Measurements from ENCODE around the gene GMIP.
A peak's percentile ranks its signal among the peaks of the same experiment; 100 is the strongest.
"Not testable (repeated sequence)": the region's sequence is repeated elsewhere in the genome, so short reads cannot be mapped to it uniquely, and the experiment has no call there.

GMIP gene

DNA sequence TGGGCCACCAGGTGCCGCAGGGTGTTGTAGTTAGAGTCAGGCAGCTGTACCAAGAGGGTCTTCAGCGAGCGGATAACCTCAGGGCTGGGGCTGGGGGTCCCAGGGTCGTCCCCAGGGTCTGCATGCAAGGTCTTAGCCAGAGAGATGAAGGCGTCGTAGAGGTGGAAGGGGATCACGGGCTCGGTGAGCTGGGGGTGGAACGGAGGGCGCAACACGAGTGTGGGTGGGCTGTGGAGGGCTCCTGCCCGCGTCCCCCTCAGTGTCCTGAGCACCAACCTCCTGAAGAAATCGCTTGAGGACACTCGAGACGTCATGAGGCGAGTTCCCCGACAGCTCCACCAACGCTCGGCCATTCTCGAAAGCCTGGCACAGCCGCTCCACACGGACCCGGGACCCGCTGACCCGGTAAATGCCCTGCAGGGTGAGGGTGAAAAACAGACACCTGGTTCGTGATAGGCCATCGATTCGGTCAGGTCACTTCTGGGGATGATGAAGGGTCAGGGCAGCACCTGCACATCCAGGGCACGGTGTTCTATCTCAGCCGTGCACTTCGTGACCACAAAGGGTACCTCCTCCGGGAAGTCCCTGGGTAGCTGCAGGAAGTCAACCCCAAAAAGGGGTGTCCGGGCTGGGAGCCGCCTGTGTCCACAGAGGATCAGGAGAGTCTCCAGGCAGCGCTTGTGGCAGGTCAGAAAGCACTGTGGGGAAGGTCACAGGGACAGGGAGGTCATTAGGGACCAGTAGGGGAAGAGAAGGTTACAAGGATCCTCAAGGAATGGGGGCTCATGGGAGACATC, 8.7 kb downstream of the GMIP start:
- no peak for DNase-seq (ENCODE audit: low spot score)

DNA sequence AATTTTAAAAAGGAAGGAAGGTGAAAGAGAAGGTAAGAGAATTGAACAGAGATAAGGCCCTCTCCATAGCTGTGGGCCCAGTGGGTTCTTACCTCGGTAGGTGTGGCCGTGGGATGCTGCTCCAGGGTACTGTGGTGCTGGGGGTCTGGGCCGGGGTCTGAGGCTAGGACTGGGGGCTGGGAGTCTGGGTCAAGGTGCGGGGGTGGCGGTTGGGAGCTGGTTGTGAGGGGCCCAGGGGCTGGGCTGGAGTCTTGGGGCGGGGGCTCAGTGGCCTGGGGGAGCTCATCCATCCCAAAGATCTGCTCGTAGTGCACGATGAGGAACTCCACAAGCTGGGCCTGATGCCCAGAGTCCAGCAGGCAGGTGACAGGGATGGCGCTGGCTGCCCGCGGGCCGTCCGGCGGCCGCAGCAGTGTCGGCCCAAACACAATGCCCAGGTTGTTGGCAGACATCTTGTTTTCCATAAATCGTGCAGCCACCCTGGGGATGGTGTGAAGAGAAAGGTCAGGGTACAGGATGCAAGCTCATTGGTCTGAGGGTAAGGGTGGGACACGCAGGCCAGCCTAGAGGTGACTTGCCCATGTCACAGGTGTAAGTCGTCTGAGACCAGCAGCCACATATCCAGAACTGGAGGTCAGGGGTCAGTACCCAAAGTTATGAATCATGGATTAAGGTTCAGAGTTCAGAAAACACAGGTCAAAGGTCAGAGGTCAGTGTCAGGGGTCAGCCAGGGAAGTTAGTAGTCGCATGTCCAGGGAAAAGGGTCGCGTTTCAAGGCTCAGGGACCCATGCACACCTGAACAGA, 9.5 kb downstream of the GMIP start:
- no peak for DNase-seq (ENCODE audit: low spot score)

DNA sequence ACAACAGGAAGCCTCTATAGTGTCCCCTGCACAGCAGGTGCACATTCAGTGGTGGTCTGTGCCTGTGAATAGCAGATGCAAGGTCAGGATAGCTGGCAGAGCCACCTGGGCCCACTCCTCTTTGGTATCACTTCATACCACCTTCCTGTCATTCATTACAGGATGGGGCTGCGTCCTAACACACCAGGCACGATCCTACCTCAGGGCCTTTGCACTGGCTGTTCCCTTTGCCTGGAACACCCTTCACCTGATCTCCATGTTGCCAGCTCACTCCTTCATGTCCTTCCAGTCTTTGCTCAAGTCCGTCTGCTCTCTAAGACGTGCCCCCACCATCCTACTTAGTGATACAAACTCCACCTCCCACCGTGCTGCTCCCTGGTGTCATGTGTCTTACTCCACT, 10.8 kb downstream of the GMIP start:
- DNase-seq (ENCODE audit: low spot score), result no peak

DNA sequence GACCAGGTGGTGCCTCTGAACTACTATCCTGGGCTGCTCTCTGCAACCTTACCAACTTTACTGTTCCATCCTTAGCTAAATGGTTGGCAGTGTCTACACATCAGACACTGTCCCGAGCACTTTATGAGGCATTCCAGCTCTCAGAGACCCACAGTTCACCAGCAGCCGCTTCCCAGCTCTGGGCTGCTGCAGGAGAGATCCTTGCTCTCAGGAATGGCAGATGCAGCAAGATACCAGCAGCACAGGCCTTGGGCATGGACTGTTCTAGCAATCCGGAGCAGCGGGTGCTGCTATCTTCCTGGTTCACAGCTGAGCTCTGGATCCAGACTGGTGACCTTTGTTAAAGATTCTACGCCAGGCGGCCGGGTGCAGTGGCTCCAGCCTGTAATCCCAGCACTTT, 12.1 kb downstream of the GMIP start:
- DNase-seq (ENCODE audit: low spot score), result no peak

DNA sequence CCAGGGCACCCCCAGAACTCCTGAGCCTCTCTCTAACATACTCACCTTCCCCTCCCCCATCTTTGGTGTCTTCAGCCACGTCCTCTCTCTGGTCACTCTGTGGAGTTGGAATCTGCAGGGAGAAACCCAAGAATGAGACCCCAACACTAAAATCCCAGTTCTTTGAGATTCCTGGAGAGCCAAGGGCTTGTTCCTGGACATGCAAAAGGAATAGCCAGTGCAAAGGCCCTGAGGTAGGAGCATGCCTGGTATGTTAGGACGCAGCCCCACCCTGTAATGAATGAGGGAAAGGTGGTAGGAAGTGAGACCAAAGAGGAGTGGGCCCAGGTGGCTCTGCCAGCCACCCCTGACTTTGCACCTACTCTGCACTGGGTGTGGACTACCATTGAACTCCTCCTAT, 13.0 kb downstream of the GMIP start:
- DNase-seq (ENCODE audit: low spot score), result no peak

DNA sequence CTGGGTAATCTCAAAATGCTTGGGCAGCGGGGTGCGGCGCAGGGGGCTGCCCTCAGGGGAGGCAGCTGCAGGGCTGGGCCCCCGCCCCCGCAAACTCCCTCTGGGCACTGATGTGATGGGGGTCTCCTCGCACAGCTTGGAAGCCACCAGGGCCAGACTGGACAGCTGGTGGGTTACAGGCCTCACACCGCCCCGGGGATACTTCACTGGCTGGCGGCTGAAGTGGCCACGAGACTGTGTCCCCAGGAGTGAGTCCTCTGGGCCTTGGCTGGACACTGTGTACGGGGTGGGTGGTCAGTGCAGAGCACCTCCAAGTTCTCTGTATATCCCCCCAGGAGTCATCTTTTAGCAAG, 13.4 kb downstream of the GMIP start:
- DNase-seq (ENCODE audit: low spot score), result no peak

DNA sequence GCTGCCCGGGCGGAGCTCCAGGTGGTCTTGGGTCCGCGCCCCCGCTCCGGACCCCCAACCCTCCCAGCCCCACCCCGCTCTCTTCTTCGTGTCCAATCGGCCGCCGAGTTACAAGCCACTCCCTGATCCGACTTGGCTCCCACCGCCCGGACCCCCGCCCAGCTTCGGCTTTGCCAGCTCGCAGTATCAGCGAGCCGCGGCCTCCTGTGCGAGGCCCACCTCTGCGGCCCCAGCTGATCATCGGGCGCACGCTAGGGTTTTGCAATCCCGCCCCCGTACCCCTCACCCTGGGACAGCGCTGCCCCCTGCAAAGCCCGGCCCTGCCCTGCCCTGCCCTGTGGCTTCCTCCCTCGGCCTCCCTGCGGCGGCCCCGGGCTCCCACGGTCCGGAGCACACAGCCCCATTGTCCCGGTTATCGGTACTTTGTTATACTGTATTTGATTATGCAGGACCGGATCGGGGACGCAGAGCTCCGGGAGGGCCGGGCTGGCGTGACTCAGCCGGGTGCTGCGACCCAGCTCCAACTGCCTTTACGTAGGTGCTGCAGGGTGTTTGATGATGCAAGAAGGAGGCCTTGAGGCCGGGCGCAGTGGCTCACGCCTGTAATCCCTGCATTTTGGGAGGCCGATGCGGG, 14.8 kb downstream of the GMIP start:
- no peak for DNase-seq (ENCODE audit: low spot score)

DNA sequence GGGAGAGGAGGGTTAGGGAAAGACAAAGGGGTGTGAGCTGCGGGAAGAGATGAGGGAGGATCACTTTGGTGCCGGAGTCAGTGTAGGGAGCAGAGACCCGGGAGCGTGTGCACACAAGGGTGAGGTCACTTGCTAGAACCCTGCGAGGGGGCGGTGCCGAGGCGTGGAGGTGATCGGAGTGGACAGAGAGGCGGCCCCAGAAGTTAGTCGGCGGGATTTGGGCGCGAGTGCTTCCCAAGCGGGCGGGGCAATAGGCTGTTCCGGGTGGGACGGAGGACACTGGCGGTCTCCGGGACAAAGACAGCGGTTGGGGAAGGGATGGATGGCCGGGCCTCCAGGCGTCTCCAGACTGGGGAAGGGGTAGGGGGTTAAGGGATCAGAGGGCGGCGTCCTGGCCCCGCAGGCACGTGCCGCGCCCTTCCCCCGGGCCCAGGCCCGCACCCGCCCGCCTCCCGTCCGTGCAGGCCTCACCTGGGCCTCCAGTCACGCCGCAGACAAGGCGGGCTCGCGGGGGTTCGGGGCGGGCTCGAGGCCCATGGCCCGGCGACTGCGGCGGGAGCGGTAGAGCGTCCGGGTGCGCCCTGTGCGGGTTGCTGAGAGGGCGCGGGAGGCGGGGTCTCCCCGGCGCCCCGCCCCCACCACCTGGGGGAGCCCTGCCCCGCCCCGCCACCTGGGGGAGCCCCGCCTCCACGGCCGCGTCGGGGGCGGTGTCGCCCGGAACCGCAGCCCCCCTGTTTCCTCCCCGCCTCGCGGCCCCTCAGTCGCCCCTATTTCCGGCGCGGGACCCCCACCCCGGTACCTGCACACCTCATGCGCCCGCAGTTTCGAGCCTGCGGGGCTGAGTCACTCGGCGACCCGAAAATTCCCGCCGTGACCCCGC, 15.6 kb downstream of the GMIP start, which contains the start of gene LPAR2:
Gene LPAR2 (minus strand): TSS at position 600 of the 880 bp plus-strand sequence. CDS start 945 bp downstream, outside the sequence.
- peak; percentile 41 for DNase-seq (ENCODE audit: low spot score)

DNA sequence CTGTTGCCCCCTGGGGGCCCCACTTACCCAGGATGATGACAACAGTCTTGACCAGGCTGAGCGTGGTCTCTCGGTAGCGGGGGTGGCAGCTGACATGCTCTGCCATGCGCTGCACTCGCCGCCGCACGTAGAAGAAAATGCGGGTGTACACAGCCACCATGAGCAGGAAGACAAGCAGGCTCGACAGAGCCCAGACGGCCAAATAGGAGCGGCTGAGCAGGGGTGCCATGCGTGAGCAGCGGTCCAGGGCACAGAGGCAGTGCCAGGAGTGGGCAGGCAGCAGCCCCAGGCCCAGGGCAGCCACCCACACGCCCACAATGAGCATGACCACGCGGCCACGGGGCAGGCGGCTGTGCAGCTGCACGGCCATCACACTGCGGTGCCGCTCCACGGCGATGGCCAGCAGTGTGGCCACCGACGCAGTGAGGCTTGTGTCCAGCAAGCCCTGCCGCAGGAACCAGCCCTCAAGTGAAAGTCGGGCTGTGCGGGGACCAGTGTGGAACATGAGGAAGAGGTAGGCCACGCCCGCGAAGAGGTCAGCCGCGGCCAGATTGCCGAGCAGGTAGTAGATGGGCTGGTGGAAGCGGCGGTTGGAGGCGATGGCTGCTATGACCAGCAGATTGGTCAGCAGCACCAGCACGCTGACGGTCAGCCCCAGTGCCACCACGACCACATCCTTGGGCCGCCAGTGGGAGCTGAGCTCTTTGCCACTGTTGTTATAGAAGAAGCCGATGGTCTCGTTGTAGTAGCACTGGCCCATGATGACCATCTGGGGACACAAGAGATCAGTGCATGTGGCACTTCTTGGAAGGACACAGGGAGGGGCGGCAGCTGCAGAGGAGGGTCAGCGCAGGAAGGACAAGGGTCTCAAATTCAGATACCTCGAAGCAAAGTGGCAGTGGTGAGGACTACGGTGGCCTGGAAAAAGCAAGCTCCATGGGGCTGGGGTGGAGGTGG, 16.7 kb downstream of the GMIP start:
- no peak for DNase-seq (ENCODE audit: low spot score)

DNA sequence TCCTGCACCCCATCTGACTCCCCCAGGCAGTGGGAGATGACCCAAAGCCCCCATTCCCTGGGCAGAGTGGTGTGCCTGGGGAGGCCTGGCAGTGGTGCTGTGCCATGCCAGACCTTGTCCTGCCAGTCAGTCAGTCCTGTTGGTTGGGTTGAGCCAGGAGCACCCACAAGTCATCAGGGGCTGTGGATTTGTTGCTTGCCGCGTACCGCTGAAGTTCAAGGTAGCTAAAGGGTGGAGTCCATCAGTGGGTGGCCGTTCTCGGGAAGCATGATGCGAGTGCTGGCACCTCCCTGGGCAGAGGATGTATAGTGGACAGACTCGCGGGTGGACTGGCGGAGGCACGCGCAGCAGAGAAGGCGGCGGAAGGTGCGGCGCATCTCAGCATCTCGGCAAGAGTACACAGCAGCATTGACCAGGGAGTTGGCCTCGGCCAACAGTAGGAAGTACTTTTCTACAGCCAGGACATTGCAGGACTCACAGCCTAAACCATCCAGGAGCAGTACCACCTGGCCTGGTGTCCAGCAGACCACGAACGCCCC, 19.4 kb downstream of the GMIP start:
- DNase-seq (ENCODE audit: low spot score), result no peak

DNA sequence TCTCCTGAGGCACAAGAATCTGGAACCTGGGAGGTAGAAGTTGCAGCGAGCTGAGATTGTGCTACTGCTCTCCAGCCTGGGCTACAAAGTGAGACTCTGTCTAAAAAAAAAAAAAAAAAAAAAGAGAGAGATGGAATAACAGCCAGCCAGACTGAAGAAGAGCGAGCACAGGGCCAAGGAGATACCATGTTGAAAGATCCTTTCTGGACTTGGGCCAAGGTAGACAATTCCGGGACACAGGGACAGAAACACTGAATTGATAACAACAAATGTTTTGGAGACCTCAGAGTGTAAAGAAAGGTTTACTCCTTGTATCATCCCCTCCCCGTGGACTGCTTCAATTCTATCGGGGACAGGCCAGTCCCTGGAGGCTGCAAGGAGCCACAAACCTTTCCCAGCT, 20.1 kb downstream of the GMIP start:
- DNase-seq (ENCODE audit: low spot score), result no peak

DNA sequence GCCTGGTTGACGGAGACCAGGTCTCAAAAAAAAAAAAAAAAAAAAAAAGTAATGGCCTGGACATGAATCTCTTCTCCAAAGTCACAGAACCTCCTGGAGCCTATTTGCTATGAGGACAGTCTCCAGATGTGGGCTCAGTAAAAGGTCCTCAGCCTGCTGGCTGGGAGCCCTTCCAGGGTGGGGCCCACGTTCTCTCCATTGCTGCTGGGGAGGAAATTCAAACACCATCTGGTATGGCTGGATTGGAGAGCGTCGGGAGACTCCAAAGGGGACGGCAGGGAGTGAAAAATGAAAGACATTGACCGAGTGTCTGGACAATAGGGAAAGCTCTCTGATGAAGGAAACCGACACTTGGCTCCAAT, 23.6 kb downstream of the GMIP start:
- DNase-seq (ENCODE audit: low spot score), result no peak

DNA sequence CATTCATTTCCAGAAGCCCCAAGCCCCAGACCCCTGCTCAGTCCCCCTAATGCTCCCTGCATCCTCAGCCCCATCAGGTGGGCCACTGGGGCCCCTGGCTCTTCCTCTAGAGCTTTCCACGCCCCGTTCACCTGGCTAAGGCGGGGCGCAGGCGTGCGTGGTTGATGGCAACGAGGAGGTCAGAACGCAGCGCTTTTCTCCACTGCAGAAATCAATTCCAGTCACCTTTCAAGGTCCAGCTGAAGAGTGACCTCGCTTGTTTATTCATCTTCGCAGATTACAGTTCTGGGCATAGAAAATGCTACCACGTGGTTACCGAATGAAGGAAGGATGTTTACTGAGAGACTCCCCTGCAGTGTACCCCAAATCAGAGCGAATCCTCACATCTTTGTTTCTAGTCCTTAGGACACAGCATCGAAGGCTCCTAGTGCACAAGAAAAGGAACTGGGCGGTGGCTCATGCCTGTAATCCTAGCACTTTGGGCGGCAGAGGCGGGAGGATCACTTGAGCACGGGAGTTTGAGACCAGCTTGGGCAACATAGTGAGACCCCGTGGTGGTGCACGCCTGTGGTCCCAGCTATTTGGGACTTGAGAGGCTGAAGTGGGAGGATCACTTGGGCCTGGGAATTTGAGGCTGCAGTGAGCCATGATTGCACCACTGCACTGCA, 24.1 kb downstream of the GMIP start:
- no peak for DNase-seq (ENCODE audit: low spot score)

DNA sequence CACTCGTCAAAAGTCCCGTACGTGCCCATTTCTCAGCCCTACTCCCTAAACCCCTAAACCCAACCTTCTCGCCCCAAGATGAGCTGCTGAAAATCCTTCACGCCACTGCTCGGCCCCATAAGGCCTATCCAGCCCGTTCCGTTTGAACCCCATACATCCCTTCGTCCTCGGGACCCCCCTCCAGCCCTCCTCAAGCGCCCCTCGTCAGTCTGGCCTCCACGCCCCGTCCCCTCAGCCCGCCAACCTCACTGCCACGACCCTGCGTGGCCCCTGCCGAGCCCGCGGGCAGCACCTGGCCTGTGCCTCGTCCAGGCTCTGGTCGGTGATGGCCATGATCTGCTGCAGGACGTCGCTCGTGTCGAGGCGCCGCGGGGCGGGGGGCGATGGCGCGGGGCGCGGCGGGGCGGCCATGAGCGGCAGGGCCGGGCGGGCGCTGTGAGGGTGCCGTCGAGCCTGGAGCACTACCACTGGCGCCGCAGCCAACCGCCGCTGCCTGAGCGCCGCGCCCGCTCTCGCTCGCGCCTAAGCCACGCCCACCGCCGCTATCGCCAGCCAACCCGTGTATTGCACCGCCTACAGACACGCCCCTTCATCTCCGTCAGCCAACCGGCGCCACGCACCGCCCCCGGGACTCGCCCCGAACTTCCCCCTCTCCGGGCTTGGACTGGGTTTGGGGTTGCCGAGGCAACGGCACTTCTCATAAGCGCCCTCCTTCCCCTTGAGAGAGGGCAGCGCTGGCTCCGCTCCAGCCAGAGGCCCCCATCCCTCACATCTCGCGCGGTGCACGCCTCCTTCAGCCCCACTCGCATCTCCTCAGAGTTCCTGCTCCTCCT, 25.0 kb downstream of the GMIP start, which contains the start of gene PBX4:
Gene PBX4 (minus strand): TSS at position 469 of the 833 bp plus-strand sequence. CDS start 58 bp downstream, at position 411.
- DNase-seq (ENCODE audit: low spot score), result peak; percentile 97

DNA sequence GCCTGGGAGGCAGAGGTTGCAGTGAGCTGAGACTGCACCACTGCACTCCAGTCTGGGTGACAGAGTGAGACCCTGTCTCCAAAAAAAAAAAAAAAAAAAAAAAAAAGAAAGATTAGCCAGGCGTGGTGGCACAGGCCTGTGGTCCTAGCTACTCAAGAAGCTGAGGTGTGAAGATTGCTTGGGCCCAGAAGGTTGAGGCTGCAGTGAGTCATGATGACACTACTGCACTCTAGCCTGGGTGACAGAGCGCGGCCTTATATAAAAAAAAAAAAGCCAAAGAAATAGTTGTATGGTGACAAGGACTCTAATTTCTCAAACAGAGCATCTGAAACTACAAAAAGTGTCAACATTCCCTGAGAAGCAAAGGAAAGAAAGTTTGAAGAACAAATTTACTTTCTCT, 28.4 kb downstream of the GMIP start:
- no peak for DNase-seq (ENCODE audit: low spot score)

DNA sequence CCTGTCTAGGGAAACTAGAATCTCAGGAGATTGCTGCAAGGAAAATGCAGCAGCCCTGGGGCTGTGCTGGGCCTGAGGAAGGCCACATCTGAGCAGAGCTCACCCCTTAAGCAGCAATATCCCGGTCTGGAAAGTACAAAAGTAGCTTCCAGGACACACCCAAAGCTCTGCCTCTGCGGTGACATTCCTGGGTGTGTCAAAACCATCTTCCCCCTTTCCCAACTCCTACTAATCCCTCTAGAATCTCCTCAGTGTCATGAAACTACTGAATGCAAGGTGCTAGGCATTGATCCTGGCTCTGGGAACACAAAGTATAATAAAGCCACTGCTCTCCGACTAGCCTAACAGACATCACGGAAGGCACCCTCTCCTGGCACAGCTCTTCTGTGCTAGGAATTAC, 30.0 kb downstream of the GMIP start:
- DNase-seq (ENCODE audit: low spot score), result peak; percentile 80

DNA sequence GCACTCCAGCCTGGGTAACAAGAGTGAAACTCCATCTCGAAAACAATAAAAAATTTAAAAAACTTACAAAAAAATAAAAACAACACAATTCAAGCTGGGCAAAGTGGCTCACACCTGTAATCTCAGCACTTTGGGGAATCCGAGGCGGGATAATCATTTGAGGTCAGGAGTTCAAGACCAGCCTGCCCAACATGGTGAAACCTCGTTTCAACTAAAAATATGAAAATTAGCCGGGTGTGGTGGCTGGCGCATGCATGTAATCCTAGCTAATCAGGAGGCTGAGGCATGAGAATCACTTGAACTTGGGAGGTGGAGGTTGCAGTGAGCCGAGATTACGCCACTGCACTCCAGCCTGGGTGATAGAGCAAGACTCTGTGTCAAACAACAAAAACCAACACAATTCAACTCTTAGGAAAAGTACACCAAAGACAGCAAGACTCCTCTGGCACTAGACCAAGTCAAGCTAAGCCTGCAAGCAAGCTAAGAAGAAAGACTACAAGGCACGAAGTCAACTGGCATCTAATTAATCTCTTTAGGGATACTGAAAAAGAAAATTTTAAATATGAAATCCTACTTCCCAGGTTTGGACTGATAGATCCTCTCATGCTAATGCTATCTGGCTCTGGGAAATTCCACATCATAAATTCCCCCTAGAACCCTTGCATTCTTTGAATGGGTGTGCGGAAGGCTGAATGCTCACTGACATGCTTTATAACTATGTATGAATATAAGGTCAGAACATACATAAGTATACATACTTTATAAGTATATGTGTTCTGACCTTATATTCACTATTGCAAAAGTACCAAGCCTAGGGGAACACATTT, 32.9 kb downstream of the GMIP start:
- no peak for DNase-seq (ENCODE audit: low spot score)

DNA sequence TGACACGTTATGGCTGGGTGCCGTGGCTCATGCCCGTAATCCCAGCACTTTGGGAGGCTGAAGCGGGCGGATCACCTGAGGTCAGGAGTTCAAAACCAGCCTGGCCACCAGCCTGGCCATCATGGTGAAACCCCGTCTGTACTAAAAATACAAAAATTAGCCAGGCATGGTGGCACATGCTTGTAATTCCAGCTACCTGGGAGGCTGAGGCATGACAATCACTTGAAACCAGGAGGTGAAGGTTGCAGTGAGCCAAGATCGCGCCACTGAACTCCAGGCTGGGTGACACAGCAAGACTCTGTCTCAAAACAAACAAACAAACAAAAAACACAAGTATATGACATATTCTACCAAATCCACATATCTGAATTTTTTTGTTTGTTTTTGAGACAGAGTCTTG, 36.8 kb downstream of the GMIP start:
- DNase-seq (ENCODE audit: low spot score), result not testable (repeated sequence)
